HuH-7 (cell line): ENCODE data around the gene LHFPL3.

ENCODE experiments used
- DNase-seq: peaks from one replicate; pipeline ENCODE4 v3.0.0; 2011; ENCODE audit warnings: low spot score

The LHFPL3 gene

GRCh38 chr7:104846731-104847130 is 518.3 kb downstream of the LHFPL3 start:
- no peak for DNase-seq

- DNase-seq = peak; percentile 40
Measured at GRCh38 chr7:104848138-104848990, 520.0 kb downstream of the LHFPL3 start.

GRCh38 chr7:104850374-104850773 is 522.0 kb downstream of the LHFPL3 start:
- no peak for DNase-seq

GRCh38 chr7:104851268-104851667 is 522.9 kb downstream of the LHFPL3 start:
- no peak for DNase-seq

DNA sequence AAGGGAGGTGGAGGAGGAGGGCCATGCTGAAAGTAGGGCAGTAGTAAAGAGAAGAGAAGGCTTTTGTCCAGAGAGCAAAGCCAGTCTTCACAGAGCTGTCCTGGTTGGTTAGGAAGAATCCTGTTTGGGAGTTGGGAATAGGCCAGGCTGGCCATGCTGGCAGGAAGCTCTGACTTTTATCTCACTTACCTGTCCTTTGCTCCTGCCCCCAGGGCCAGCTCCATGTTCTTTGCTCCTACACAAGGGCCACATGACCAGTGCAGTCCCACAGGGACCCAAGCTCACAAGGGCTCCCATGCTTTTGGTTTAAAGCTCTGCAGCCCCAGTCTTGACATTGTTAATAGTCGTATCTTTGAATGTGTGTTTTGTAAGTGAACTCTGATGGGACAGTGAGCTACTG is 524.0 kb downstream of the LHFPL3 start:
- no peak for DNase-seq

GRCh38 chr7:104855861-104856260 is 527.5 kb downstream of the LHFPL3 start:
- DNase-seq = no peak

DNA sequence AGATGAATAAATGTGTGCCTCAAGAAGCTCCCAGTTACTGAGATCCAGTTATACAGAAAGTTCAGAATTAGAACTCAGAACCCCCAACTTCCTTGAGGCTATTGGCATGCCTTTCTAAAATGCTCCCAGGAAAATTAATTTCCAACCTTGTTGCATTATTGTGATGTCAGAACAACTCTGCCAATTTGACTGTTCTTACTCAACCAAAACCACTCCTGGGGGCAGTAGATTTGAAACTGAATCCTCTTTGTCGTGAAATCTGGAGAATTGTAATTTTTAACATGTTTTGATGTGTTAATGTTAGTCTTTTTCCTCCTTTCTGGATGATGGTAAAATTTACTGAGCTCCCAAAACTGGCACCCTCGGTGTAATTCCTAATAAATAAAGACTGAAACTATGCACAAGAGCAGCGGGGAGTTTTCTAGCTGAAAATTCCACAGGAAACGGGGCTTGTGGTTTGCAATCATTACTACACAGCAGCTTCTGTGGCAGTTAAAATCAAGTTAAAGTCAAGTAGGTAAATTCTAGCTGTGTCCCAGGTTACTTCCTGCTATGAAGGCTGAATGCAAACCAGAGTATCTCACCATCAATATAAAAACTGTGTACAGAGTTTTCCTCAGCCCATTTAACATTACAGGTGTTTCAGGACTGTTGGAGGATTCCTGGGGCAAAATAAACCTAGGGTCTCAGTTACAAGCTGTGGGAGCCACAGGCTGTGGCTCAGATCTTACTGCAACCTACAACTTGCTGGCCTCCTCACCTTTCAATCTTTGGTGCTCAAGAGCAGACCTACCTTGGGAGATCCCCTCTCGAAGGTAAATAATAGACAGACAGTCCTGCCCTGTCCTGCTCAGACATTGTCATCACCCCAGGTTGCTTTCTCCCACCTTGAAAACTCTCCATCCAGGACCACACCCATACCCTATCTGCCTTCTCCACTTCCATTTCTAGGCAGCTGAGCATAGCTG is 529.3 kb downstream of the LHFPL3 start:
- DNase-seq = no peak

DNA sequence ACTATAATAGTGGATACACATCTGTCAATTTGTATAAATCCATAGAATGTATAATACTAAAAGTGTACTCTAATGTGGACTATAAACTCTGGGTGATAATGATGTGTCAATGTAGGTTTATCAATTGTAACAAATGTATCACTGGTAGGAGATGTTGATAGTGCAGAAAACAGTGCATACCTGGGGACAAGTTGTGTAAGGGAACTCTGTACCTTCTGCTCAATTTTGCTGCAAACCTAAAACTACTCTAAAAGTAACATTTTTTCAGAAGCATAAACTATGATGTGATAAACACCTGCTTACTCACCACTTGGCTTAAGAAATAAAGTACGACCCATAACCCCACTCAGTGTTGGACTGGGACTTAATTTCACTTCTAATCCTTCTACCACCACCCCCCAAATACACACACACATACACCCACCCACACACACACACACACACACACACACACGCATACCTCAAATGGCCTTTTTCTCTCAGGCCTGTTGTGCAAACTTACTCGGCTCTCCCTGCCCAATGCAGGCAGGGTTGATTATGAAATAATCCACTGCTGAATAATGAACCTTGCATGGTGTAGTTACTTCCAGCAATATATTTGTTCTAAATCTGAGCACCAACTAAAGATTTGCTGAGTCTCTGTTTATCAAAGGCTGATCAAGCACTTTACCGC is 531.5 kb downstream of the LHFPL3 start:
- DNase-seq = no peak

- DNase-seq = no peak
Measured at GRCh38 chr7:104861729-104862390, 533.5 kb downstream of the LHFPL3 start.

DNA sequence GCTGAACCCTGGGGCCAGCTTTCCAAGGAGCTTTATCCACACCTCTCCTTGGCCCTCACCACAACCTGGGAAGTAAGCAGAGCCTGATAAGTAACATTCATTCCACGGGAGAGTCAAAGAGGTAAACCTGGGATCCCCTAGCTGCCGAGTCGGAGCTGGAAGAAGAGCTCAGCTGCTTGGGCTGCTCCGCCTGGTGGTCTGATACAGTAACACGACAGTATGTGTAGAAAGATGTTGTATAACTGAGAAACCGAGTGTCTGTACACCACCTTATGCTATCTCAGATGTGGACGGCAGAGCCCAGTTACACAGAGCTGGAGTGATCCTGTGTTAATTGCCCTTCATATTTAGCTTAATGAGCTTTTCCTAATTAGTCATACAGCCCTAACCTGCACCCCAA is 534.3 kb downstream of the LHFPL3 start:
- peak; percentile 54 for DNase-seq

- no peak for DNase-seq
Measured at GRCh38 chr7:104873401-104873800, 545.0 kb downstream of the LHFPL3 start.

DNA sequence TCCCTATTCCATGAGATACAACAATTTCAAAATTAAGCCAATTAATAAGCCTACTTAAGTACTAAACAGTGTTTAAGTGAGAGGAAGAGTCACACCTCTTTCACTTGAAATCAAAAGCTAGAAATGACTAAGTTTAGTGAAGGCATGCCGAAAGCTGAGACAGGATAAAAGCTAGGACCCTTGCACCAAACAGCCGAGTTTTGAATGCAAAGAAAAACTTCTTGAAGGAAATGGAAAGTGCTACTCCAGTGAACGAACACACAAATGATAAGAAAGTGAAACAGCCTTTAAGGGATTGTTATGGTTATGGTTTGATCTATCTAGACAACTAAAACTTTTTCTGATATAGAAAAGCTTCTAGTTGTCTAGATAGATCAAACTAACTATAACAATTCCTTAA is 550.2 kb downstream of the LHFPL3 start:
- no peak for DNase-seq

DNA sequence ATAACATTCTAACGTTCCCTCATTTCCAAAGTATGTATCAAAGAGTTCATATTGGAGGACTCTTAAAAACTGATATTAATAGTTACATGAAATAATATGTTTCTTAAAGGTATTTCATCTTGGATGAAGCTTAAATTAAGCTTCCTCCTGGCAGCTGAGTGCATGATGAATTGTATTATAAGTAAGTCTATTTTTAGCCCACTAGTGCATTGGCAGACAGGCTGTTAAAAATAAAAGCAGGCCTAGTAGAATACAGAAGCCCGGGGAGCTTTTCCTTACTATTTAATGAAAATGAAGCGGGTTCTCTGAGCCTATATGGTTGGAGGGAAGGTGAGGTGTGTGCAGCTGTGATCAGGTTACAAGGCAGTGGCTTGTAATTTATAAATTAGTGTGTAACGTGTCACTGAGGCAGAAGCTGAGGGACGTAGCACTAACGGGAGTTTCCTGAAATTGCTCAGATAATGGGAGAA is 554.9 kb downstream of the LHFPL3 start:
- no peak for DNase-seq

GRCh38 chr7:104883718-104884452 is 555.5 kb downstream of the LHFPL3 start:
- DNase-seq = peak; percentile 77

DNA sequence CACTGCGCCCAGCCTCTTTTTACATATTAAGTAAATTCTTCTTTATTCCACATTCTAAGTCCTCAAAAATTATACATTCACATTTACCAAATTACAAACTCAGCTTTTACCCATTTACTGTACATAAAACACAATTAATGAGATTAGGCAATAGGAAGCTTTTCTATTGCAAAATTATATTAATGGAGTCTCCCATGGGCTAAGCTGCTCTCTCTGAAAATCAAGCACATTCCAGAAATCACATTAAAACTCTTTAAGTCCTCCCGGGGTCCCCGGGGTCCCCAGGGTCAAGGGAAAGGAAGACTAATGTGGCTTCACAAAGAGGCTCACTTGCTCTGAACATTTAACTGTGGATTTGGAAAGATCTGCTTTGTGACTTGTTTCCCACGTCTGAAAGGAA is 558.2 kb downstream of the LHFPL3 start:
- no peak for DNase-seq

DNA sequence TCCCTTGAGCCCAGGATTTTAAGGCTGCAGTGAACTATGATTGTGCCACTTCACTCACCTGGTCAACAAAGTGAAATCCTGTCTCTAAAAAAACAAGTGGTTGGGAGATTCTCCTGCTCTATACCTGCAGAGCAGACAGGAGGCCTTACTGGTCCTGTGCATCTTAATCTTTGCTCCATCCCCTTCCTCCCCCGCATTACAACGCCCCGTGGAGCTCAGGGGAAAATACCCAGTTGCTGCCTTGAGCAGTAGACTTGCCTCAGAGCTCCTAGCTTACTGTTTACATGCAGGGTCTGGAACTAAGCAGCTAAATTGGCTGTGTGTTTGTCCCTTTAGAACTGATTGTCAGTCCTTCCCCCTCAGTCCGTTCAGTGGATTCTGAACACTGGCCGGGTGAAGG is 561.8 kb downstream of the LHFPL3 start:
- no peak for DNase-seq

DNA sequence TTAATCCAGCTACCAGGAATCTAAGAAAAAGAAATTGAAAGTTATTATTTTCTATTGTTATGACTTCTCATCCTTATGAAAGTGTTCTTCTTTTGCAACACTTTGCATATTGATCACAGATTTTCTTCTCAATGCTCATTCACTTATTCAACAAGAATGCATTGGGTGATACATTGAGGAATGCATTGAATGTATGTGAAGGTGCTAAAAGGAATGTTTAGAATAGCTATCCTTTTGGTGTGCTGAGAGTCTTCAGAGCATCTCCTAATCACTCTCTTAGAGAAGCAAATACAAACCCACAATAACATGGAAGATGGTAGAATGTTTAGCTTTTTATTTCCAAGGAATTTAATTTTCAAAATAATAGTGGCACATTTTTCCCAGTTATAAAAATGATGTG is 563.5 kb downstream of the LHFPL3 start:
- no peak for DNase-seq

- DNase-seq = no peak
Measured at GRCh38 chr7:104894314-104894713, 565.9 kb downstream of the LHFPL3 start.

DNA sequence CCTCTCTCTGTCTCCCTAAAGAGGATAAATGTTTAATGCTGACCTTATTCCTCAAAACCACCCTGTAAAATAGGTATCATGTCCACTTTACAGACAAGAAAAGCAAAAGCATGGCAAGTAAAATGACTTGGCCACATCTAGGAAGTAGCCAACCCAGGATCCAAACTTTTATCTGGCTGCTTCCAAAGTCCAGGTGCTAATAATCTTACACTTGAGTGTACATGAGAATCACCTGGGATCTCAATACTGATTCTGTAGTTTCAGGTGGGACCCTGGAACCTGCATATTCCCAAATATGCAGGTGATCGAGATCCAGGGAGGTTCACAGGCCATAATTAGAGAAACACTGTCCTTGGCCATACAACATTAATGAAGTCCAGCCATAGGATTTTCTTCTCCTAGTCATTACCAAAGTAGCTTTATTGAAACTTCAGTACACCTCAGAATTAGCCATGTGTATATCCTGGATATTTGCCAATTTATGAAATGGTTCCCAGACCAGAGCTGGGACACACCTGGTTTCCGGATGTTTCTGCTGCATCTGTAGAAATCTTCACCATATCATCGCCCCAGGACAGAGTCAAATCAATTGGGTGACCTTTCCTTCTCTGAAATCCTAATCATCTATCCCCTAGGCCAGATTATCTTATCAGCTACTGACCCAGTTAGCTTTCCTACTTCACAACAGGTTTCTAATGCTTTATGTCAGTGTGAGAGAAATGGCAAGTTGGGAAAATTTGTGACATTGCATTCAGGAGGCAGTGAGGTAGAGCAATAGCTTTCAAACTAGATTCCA is 566.5 kb downstream of the LHFPL3 start:
- DNase-seq = no peak
